ENCODE measurements around the gene GPHA2. TPM values are rescaled to one million over a fixed set of nuclear protein-coding genes. Genes with fewer than 3 reads are reported as not detected.

The GPHA2 gene
- total and polyA plus RNA-seq, 2 of the 13 experiments (the other 11 are each of a cell fraction or from before 2014, with no cell fraction given) = 13.0 to 19.1 TPM

DNA sequence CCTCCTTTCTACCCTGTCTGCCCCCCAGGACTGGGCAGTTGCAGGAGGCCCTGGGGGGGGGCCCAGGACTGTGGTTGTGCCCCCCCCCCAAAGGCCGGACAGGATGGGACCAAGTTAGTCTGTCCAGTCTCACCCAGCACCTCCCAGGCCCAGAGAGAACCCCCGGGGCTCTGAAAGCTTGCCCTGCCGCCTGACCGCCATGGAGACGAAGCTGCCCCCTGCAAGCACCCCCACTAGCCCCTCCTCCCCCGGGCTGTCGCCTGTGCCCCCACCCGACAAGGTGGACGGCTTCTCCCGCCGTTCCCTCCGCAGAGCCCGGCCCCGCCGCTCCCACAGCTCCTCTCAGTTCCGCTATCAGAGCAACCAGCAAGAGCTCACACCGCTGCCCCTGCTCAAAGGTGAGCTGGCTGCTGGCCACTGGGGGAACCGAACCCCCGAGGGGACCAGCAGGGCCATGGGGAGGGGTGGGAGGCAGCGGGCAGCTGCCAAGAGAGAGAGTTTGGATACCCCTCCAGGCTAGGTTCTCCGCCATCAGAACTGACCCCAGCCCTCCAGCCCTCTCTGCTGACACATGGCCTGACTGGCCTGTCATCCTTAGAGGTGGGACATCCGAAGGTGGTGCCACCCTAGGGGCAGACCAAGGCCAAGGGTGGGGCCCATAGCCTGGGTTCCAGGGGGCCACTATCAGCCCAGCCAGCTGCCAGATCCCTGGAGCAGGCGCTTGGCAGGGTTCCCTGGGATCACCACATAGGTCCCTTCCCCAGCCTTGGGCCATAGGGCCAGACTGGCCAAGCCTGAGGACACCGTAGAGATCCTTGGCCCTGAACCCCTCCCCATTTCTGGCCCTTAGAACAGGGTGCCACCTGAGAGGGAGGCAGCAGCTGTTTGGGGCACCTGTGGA, 9.9 kb downstream of the GPHA2 start (continued):
- TF ChIP-seq, protein P1, sequence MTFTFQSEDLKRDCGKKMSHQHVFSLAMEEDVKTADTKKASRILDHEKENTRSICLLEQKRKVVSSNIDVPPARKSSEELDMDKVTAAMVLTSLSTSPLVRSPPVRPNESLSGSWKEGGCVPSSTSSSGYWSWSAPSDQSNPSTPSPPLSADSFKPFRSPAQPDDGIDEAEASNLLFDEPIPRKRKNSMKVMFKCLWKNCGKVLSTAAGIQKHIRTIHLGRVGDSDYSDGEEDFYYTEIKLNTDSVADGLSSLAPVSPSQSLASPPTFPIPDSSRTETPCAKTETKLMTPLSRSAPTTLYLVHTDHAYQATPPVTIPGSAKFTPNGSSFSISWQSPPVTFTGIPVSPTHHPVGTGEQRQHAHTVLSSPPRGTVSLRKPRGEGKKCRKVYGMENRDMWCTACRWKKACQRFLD (CRISPR knock-in tag; IDR thresholded peaks at IDR 0.05; ENCODE audit: borderline replicate concordance) = no peak
- TF ChIP-seq GLI4 (CRISPR knock-in tag; IDR thresholded peaks at IDR 0.05; ENCODE audit: borderline replicate concordance) (no peak), TCF7 (IDR thresholded peaks at IDR 0.05; ENCODE audit: low read depth) (no peak)

DNA sequence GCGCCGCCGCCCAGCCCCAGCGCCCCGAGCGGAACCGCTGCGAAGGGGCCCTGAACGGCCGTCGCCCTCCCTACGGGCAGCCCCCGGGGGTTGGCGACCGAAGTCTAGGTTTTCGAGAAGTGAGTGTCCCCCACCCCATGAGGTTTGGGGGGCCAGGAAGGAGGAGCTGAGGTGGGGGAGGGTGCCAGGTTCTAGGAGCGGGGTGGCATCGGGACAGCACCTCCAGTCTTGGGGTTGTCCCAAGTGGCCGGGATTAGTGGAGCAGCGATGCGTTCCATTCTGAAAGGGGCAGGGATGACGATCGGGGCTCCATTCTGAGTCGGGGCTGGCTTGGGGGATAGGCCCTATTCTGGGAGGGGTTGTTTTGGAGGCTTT, 10.8 kb downstream of the GPHA2 start:
- in situ Hi-C loops (cut with HindIII; ENCODE audit: extremely low pct_ligation_motif_present, low pct_unique_long_range_greater_than_20kb) = no loop called here
- Histone ChIP-seq H3K9ac (ENCODE audit: insufficient read depth, low read depth, low read length) (peak overlapping the region; percentile 81), H3K79me2 (ENCODE audit: insufficient read depth, low read length) (no peaks in the 10 kb centered on the region), H3K4me2 (ENCODE audit: low read depth, low read length) (peak overlapping the region; percentile 99), H3K27ac (ENCODE audit: extremely low read length, insufficient read depth, low read length) (no peak overlapping the region), H4K20me1 (ENCODE audit: insufficient read depth, low read length) (no peaks in the 10 kb centered on the region), H3K27me3 (ENCODE audit: control insufficient read depth in 1 of 2, insufficient read depth in 2 of 2, low read length in 2 of 2) (no peaks in the 10 kb centered on the region; a peak in 1 of 5 replicates), H3K4me3 (replicated peaks in 1 of 3; ENCODE audit: insufficient read depth in 1 of 3, low read depth in 2 of 3, low read length in 3 of 3) (peak overlapping the region; percentile 58 to 80 (median 72)), H3K4me1 (ENCODE audit: insufficient read depth, low read length) (peaks cover 37% of the 10 kb centered on the region), H3K36me3 (replicated peaks in 1 of 2; ENCODE audit: control insufficient read depth in 1 of 2, insufficient read depth in 2 of 2, low read length in 2 of 2) (no peaks in the 10 kb centered on the region), H2AFZ (ENCODE audit: low read length) (no peak overlapping the region), H3K9me3 (ENCODE audit: low read length) (no peaks in the 10 kb centered on the region)
- DNase-seq (ENCODE audit: low spot score) (no peak), FAIRE-seq (no peak), ATAC-seq (peak; percentile 33; the same call in 2 of the 3 replicates)
- BruUV-seq (replicated peaks) = no TSS peak
- intact Hi-C loops (cut with micrococcal nuclease; ENCODE audit: unreplicated experiment) = loop anchor here (2.0 kb wide), 1 partner anchor 72 kb away; the partner anchor contains the start of gene BATF2
- ChIA-PET POLR2A (interaction anchor here (1.1 to 1.7 kb wide), 6 partner anchors 9 to 74 kb away, joined by 3 to 22 read pairs (median 6); partner anchors contain the start of genes BATF2 and GPHA2), CTCF (ENCODE audit: low intra/inter-chr PET ratio, low total read pairs) (no interaction called here)
- 1% methylated on average over 13 of the region's 24 CpGs for WGBS (ENCODE audit: low lambda C conversion rate)
- TF ChIP-seq HNRNPLL (IDR thresholded peaks at IDR 0.05; ENCODE audit: low read depth, low read length, poor library complexity, severe bottlenecking) (peak; percentile 42), ZNF550 (CRISPR knock-in tag; IDR thresholded peaks at IDR 0.05; ENCODE audit: borderline replicate concordance) (no peak), TRIM24 (CRISPR knock-in tag; IDR thresholded peaks at IDR 0.05) (no peak), PHB2 (IDR thresholded peaks at IDR 0.05; ENCODE audit: partially characterized antibody) (no peak), GATAD1 (CRISPR knock-in tag; IDR thresholded peaks at IDR 0.05) (no peak), ZIK1 (CRISPR knock-in tag; IDR thresholded peaks at IDR 0.05; ENCODE audit: borderline replicate concordance, low read depth) (no peak), NCOA2 (CRISPR knock-in tag; IDR thresholded peaks at IDR 0.05) (no peak), ATF7-NPFF (CRISPR knock-in tag; IDR thresholded peaks at IDR 0.05; ENCODE audit: low read depth) (0 out of 2 replicates have a peak, but pooled peaks have one; percentile 42)
- TF ChIP-seq, protein P2, sequence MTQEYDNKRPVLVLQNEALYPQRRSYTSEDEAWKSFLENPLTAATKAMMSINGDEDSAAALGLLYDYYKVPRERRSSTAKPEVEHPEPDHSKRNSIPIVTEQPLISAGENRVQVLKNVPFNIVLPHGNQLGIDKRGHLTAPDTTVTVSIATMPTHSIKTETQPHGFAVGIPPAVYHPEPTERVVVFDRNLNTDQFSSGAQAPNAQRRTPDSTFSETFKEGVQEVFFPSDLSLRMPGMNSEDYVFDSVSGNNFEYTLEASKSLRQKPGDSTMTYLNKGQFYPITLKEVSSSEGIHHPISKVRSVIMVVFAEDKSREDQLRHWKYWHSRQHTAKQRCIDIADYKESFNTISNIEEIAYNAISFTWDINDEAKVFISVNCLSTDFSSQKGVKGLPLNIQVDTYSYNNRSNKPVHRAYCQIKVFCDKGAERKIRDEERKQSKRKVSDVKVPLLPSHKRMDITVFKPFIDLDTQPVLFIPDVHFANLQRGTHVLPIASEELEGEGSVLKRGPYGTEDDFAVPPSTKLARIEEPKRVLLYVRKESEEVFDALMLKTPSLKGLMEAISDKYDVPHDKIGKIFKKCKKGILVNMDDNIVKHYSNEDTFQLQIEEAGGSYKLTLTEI (CRISPR knock-in tag; conservative IDR thresholded peaks at IDR 0.05) = no peak
- TF ChIP-seq, protein P3, sequence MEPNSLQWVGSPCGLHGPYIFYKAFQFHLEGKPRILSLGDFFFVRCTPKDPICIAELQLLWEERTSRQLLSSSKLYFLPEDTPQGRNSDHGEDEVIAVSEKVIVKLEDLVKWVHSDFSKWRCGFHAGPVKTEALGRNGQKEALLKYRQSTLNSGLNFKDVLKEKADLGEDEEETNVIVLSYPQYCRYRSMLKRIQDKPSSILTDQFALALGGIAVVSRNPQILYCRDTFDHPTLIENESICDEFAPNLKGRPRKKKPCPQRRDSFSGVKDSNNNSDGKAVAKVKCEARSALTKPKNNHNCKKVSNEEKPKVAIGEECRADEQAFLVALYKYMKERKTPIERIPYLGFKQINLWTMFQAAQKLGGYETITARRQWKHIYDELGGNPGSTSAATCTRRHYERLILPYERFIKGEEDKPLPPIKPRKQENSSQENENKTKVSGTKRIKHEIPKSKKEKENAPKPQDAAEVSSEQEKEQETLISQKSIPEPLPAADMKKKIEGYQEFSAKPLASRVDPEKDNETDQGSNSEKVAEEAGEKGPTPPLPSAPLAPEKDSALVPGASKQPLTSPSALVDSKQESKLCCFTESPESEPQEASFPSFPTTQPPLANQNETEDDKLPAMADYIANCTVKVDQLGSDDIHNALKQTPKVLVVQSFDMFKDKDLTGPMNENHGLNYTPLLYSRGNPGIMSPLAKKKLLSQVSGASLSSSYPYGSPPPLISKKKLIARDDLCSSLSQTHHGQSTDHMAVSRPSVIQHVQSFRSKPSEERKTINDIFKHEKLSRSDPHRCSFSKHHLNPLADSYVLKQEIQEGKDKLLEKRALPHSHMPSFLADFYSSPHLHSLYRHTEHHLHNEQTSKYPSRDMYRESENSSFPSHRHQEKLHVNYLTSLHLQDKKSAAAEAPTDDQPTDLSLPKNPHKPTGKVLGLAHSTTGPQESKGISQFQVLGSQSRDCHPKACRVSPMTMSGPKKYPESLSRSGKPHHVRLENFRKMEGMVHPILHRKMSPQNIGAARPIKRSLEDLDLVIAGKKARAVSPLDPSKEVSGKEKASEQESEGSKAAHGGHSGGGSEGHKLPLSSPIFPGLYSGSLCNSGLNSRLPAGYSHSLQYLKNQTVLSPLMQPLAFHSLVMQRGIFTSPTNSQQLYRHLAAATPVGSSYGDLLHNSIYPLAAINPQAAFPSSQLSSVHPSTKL (CRISPR knock-in tag; IDR thresholded peaks at IDR 0.05) = no peak
- TF ChIP-seq, protein P4, sequence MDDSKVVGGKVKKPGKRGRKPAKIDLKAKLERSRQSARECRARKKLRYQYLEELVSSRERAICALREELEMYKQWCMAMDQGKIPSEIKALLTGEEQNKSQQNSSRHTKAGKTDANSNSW (CRISPR knock-in tag; IDR thresholded peaks at IDR 0.05; ENCODE audit: borderline replicate concordance) = no peak

Measured in HepG2 (cell line).